Stimulated activated CD8-positive, alpha-beta memory T cell treated with anti-CD3 and anti-CD28 coated beads, Interleukin-12 subunit alpha, Interleukin-12 subunit beta, amount 100 ng/mL, for 1 hour (primary cell): ENCODE measurements around the gene MSRB1.
"Not testable (repeated sequence)": the region's sequence is repeated elsewhere in the genome, so short reads cannot be mapped to it uniquely, and the experiment has no call there.

Source experiments
- DNase-seq: peaks from one replicate; pipeline ENCODE4 v3.0.0-alpha.2; 2020; ENCODE audit warnings: low read depth

Gene MSRB1

DNA sequence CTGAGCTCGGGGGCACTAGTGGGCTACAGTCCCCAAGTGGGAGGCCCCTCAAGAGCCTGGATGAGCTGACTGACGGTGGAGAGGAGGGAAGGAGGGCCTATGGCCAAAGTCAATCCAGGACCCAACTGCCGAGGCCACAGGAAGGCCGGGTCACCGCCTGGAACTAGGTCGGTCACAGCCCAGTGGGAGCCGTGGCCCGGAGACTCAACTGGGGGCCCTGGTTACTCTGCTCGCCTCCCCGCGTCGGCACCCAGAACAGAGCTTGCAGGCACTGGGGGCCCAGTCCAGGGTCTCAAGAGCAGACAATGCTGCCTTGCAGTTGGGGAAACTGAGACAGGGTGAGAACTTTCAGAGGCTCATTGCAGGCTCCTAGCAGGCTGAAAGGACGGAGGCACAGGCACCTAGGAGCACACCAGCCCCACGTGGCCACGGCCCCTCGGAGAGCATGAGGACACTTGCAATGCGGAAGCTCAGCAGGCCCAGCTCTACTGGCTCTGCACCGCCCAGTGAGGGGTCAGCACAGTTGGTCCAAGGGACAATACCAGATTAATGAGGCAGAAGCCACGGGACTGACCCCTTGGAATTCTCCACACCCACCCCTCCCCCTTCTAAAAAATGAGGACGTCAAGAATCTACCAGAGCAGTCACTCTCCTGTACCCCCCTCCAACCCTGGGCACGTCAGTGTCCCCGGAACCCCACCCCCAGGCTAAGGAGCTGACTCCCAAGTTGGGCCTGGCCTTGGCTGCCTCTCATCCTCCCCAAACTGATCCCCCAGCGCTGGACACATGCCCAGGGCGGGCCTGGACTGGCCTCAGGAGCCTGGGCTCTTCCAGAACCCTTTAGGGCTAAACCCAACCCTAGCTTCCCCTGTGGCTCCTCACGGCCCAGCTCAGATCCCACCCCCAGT lies 27.0 kb downstream of the MSRB1 start:
- no peak for DNase-seq

GRCh38 chr16:1914988-1915387 lies 28.0 kb downstream of the MSRB1 start:
- no peak for DNase-seq

DNA sequence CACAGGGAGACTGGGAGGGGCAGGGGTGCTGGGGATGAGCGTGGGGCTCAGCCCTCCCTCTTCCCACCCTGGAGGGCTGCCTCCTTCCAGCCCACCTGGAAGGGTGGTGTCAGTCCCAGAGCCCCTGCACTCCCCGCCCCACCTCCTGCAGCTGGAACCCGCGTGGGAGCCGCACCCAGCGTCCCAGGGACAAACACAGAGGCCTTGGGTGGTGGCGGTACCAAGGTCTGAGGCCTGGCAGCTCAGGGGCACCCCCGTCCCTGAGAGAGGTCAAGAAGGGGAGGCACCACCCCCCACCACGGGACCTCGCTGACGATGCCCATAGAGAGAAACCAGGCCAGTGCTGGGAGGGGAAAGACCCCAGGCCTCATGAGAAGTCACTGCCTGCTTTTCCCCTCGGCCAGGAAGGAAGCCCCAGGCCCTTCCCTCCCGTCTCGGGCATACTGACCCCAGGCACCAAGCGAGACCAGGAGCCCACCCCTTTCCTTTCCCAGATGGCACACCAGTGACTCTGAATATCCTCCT lies 28.9 kb downstream of the MSRB1 start:
- no peak for DNase-seq

- DNase-seq: no peak
Measured at GRCh38 chr16:1913327-1914083, 29.5 kb downstream of the MSRB1 start.

DNA sequence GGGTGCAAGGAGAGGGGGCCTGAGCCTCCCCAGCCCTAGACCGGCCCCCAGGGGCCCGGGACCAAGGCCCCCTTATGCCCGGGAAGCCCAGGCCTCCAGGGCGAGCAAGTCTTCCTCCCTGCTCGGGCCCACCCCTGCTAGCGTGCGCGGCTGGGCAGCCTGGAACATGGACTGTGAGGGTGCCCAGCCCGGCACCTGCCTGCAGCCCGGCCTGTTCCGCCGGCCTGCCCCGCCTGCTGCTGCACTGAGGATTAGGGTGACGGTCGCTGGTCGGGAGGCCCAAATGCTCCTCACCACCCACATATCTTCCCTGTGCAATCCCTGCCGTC lies 30.8 kb downstream of the MSRB1 start:
- no peak for DNase-seq

- no peak for DNase-seq
Measured at GRCh38 chr16:1911467-1912214, 31.4 kb downstream of the MSRB1 start.

DNA sequence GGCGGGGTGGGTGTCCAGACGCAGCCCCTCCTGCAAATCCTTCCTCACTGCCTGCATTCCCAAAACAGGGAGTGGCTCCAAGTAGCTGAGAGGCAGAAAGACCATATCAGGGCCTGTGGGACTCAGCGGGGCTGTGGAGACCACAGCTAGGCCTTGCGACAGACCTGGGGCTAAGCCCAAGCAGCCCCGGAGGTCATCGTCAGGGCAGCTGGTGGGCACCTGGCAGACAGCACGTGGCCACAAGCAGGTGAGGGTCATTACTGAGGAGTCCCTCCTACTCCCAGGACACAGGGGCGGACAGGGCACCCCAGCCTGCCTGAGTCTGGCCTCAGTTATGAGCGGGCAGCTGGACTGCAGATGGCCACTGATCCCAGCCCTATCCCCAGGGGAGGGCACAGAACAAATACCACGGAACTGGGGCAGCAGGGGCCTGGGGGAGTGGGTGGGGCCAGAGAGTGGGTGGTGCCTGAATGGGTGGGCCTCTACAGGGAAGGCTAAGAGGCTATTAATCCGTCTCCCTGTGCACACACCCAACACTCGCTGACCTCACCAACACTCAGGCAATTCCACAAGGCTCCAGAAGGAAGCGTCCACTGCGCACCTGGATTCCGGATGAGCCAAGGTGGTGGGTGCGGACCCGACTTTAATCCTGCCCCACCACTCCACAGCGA lies 33.3 kb downstream of the MSRB1 start:
- no peak for DNase-seq

- DNase-seq: no peak
Measured at GRCh38 chr16:1908983-1909382, 34.0 kb downstream of the MSRB1 start.

- DNase-seq: no peak
Measured at GRCh38 chr16:1908184-1908583, 34.8 kb downstream of the MSRB1 start.

DNA sequence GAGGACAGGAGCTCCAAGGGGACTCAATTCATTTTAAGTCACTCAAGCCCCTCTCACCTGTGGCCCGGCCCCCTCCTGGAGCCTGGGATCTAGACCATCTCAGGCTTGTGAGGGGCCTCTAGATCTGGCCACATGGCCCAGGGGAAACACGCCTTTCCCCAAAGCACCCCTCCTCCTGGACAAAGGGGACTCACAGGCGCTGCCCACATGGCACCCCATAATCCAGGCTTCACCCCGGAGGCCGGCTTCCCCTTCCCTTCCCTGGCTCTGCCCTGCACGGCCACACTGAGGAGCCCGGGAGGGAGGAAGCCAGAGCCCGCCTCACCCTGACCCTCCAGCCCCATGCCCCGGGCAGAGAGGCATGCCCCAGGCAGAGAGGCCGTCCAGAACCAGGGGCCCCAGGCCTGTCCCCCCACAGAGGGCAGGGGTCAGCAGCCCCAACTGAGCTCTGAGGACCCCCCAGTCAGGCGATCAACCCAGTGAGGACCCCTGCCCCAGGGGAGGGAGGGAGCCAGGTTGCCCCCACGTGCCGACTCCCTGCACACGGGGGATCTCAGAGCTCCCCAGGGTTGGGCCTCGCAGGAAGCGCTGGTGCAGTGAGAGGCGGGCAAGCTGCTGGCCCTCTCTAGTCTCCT lies 35.7 kb downstream of the MSRB1 start:
- no peak for DNase-seq

GRCh38 chr16:1906846-1907165 lies 36.2 kb downstream of the MSRB1 start:
- DNase-seq: no peak

DNA sequence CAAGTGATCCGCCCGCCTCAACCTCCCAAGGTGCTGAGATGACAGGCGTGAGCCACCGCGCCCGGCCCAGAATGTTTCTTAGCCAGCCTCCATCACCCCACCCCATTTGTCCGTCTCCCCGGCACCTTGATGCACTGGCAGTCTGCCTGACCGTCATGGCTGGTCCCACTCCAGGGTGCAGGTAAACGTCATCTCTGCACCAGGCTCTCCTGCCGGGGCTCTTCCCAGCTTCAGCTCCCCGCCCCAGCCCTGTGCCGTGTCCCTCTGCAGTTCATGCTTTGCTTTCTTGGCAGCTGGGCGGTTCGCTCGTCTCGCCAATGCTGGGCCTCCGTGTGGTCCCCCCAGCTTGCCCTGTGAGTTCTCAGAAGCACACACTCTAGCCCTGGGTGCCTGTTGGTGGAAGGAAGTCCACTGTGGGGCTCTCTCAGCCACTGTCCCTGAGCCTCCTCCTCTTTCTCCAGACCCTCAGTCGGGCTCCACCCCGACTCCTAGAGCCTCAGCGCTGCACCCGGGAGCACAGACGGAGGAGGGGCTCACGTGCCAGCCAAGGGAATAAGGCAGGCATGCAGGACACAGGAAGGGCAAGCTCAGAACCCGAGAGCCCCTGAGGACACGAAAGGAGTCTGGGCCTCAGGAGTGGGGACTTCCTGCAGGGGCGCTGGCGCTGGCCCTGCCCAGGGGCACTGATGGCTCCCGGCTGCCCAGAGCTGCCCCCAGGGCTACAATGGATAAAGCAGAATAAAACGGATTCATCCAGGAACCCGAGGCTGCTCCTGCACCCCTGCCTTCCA lies 36.7 kb downstream of the MSRB1 start:
- DNase-seq: no peak

GRCh38 chr16:1903845-1904840 lies 38.9 kb downstream of the MSRB1 start:
- DNase-seq: no peak

- DNase-seq: no peak
Measured at GRCh38 chr16:1903220-1903574, 39.8 kb downstream of the MSRB1 start.

- no peak for DNase-seq
Measured at GRCh38 chr16:1902547-1903219, 40.3 kb downstream of the MSRB1 start.

DNA sequence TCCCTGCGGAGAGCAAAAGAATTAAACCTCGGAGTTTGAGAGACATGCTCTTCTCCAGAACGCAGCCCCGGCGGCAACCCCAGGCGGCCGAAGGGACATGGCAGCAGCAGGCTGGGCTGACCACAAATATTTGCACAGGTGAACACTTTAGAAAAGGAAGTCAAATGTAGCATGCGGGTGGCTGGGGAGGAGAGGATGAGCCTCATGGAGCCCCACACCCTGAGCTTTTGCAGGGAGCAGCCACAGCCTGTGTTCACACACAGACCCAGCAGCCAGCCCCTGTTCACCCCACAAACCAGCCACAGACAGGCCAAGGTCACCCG lies 42.6 kb downstream of the MSRB1 start:
- DNase-seq: no peak

GRCh38 chr16:1899641-1900451 lies 43.2 kb downstream of the MSRB1 start:
- DNase-seq: no peak

DNA sequence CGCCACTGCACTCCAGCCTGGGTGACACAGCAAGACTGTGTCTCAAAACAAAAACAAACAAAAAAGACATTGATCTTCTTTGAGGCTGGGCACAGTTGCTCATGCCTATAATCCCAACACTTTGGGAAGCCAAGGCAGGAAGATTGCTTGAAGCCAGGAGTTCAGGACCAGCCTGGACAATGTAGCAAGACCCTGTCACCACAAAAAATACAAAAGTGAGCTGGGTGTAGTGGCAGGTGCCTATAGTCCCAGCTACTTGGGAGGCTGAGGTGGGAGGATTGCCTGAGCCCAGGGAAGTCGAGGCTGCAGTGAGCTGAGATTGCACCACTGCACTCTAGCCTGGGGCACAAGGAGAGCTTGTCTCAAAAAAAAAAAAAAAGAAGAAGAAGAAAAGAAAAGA lies 45.3 kb downstream of the MSRB1 start:
- not testable (repeated sequence) for DNase-seq
